HG03064 (cell line): Measurements from ENCODE around the gene LIN7C.
"Not testable (repeated sequence)": the region's sequence is repeated elsewhere in the genome, so short reads cannot be mapped to it uniquely, and the experiment has no call there.

Source experiments
- ATAC-seq: cut with Tn5 transposase; IDR thresholded peaks from one replicate; pipeline ENCODE4 v1.9.1; 2021; ENCODE audit warnings: low read depth; ENCODE audit not compliant: unreplicated experiment

Gene LIN7C, protein sequence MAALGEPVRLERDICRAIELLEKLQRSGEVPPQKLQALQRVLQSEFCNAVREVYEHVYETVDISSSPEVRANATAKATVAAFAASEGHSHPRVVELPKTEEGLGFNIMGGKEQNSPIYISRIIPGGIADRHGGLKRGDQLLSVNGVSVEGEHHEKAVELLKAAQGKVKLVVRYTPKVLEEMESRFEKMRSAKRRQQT

GRCh38 chr11:27506200-27507182, at the start of gene LIN7C:
TSS of gene LIN7C (minus strand) at chr11:27506769. CDS start at chr11:27506752, 17 bp downstream.
- peak; percentile 97 for ATAC-seq

- no peak for ATAC-seq
Measured at GRCh38 chr11:27555264-27555663, 48.7 kb upstream of the LIN7C start.

GRCh38 chr11:27553186-27553585, 46.6 kb upstream of the LIN7C start:
- ATAC-seq = no peak

GRCh38 chr11:27552341-27552740, 45.8 kb upstream of the LIN7C start:
- ATAC-seq = no peak

GRCh38 chr11:27551127-27551526, 44.6 kb upstream of the LIN7C start:
- no peak for ATAC-seq

DNA sequence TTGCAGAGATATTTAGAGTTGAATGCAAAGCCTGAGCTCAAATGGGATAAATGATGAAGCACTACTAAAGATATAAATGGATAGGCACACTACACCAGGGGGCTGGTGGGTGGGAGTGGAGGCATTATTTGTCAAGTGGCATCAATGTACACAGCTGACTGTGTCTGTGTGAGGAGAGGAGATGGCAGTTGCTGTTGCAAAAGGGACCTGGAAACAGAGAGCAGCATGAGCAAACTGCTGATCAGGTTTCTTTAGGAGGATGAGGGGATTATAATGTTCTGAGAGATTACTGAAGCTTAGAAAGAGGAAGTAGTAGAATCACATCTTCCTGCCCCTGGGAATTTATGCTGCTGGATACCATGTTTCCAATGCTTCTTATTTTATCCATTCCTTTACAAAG, 39.4 kb upstream of the LIN7C start:
- no peak for ATAC-seq

- ATAC-seq = no peak
Measured at GRCh38 chr11:27545035-27545434, 38.5 kb upstream of the LIN7C start.

DNA sequence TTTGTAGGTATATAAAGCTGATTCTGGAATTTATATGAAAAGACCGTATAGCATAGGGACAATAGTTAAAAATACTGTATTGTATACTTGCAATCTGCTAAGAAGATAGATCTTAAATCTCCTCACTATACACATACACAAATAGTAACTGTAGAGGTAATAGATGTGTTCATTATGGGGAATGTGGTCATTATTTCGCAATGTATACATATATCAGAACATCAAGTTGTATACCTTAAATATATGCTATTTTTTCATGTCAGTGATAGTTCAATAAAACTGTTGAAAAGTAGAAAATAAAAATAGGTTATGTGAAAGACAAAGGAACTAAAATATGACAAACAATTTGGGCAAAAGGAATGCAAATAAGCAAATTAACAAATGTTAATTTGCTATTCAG, 35.2 kb upstream of the LIN7C start:
- ATAC-seq = no peak

DNA sequence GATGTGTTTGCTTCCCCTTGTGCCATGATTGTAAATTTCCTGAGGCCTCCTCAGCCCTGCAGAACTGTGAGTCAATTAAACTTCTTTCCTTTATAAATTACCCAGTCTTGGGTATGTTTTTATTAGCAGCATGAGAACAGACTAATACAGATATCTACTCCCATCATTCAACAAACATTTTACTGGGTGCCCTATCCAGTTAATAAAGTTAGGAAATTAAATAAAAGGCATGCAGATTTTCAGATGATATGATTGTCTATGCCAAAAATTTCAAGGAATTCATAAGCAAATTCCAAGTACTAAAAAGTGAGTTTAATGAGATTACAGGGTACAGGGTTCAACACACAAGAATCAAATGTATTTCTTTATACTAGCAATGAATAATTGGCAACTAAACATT, 33.5 kb upstream of the LIN7C start:
- no peak for ATAC-seq

GRCh38 chr11:27535103-27535502, 28.5 kb upstream of the LIN7C start:
- ATAC-seq = no peak

DNA sequence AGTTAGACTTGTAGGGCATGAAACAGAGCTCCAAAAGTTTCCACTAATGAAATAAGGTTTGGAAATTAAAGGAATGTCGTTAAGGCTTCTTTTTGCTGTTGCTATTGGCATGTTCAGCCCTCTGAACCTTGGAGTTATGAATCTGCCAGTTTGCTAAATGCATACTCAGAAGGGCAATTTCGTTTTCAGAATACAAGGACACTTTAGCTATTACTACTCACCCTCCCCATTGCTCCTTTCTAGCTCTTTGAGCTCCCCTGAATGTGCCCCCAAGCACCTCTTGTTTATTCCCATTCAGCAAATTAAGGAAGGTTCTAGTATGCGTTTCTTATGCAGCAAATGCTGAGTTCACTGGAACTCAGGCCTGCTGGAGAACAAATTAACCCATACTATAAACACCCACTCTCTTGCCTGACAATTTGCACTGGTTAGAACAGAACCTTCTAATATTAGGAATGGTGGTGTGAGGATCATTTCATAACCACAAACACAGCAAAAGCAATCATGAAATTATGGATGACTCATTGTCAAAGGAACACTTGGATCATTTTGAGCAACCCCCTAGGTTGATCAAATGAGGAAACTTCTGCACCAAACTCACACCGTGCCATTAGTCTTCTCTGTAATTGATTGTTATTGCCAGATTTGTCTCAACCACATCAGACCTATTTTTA, 26.2 kb upstream of the LIN7C start:
- ATAC-seq = no peak

DNA sequence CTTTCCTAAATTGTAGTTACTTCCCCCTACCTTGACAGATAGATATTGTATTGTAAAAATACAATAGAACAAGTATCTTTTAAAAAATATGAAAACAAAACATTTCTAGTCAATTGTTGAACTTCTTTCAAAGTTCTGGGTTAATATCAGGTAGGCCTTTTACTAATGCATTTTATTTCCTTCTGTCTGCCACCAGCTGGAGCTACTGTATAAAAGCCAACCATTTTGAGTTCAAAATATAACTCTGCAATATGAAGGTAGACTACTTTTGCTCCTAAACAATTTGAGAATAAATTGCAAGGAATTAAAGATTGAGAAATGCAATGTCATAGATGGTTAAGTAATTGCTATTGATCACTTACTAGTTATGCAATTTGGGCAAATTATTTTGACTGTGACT, 22.1 kb upstream of the LIN7C start:
- ATAC-seq = no peak

GRCh38 chr11:27526535-27526934, 20.0 kb upstream of the LIN7C start:
- no peak for ATAC-seq

GRCh38 chr11:27525824-27526516, 19.4 kb upstream of the LIN7C start:
- no peak for ATAC-seq

DNA sequence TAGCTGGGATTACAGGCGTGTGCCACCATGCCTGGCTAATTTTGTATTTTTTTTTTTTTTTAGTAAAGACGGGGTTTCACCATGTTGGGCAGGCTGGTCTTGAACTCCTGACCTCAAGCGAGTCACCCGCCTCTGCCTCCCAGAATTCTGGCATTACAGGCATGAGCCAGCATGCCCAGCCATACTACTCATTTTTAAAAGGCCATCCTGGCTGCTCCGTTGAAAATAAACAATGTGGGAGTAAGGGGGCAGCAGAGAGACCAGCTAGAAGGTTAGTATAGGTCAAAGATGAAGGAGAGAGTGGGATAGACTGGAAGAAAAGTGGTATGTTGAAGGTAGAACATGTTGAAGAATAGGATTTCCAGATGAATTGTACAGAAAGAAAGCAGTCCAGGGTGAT, 17.6 kb upstream of the LIN7C start:
- ATAC-seq = no peak

DNA sequence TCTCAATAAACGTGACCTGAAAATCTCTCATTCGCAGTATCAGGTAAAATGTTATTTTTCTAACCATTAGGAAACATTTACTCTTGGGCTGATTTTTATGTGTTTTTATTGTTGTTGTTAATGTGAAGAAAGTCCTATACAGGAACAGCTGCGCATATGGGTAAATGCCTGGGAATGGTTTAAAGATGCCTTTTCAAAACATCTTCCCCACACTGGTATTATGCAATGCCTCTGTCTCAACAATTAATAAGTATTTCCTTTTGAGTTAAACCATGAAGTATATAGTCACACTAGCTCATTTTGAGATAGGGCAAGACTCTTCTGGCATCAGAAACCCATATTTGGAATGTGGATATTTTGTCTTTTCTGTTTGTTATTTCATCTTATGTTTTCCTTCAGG, 13.7 kb upstream of the LIN7C start:
- no peak for ATAC-seq

DNA sequence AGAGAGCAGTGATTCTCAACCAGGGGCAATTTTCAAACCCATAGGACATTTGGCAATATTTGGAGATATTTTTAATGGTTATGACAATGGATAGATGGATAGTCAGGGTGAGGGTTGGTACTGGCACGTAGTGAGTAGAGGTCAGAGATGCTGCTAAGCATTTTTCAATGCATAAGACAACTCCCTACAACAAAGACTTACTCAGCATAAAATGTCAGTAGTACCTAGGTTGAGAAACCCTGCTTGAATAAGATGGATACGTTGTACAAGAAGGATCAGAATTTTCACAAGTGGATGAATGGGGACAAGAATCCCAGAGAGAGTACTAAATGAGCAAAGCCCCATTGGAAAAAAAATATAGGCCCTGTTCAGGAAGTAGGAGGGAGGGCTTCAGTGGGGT, 11.9 kb upstream of the LIN7C start:
- no peak for ATAC-seq

DNA sequence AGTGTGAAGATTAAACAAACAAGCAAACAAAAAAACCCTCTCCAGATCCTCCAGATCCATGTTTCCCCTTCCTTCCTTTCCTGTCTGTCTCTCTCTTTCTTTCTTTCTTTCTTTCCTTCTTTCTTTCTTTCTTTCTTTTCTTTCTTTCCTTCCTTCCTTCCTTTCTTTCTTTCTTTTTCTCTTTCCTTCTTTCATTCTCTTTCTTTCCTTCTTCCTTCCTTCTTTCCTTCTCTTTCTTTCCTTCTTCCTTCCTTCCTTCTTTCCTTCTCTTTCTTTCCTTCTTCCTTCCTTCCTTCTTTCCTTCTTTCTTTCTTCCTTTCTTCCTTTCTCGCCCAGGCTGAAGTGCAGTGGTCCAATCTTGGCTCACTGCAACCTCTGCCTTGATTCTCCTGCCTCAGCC, 10.9 kb upstream of the LIN7C start:
- not testable (repeated sequence) for ATAC-seq

DNA sequence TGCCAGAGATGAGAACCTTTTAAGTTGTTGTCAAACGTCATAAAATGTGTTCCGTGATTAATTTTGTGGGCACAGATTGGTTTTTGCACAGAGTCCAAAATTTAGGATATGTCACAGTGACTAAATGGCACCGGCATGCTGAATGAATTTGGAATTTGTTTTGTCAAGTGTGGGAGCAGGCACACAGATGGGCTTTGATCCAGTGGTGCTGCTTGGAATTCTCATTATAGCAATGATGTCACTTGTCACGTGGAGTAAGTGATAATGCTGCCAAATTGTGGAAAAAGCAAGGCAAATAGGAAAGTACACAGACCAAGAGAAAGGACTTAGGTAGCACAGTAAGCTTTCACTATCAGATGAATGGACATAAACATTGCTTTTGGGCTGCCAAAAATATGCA, 8.0 kb upstream of the LIN7C start:
- no peak for ATAC-seq

GRCh38 chr11:27514076-27514475, 7.5 kb upstream of the LIN7C start:
- no peak for ATAC-seq

DNA sequence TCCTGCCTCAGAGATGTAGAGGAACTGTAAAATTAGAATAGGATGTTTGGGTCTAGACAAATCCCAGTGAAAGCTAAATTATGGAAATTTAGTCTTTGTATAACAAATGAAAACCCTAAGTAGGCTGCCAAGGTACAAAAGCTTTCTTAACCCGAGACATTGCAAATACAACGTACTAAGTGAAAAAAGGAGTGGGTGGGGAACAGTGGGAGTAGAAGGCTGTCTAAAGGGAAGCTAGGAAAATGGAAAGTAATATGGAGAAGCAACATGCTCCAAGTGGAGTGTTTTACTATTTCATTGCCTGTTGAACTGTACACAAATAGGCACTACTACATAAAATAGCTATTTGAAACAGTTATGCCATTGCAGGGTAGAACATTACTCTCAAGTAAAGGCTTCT, 6.8 kb upstream of the LIN7C start:
- ATAC-seq = no peak
